Vagina (tissue), 2 donors: ENCODE measurements around the gene CD48.

ENCODE experiments used
- CTCF ChIP-seq, 3 experiments: fragments of 450-650 bp in 2 of 3; fragments of 200-600 bp in 1 of 3; sonication (generic) in 1 of 3; IDR thresholded peaks; one replicate each; pipeline ENCODE4 v1.5.1; 2017 to 2019; ENCODE audit warnings: antibody characterized with exemption in 3 of 3, mild to moderate bottlenecking in 2 of 3, moderate library complexity in 2 of 3
- POLR2A ChIP-seq, 2 donors: fragments of 450-650 bp; IDR thresholded peaks; one replicate each; pipeline ENCODE4 v1.6.1; 2017; ENCODE audit warnings: antibody characterized with exemption in 2 of 2, mild to moderate bottlenecking in 2 of 2, moderate library complexity in 2 of 2
- POLR2AphosphoS5 ChIP-seq, 2 donors: sonication (generic); formaldehyde crosslinking; IDR thresholded peaks; one replicate each; pipeline ENCODE4 v1.9.0; 2017; ENCODE audit warnings: antibody characterized with exemption in 2 of 2, mild to moderate bottlenecking in 2 of 2, low read depth in 1 of 2; ENCODE audit not compliant: insufficient read depth in 1 of 2

GRCh38 chr1:160685266-160685665 is 26.4 kb downstream of the CD48 start:
- TF ChIP-seq CTCF (IDR thresholded peaks at IDR 0.05), result no peak
- TF ChIP-seq POLR2A (IDR thresholded peaks at IDR 0.05), result no peak
- TF ChIP-seq POLR2AphosphoS5 (IDR thresholded peaks at IDR 0.05; ENCODE audit: insufficient read depth in 1 of 2, low read depth in 1 of 2), result no peak
